ENCODE measurements around the gene GLE1. TPM values are rescaled to one million over a fixed set of nuclear protein-coding genes. Genes with fewer than 3 reads are reported as not detected.

The GLE1 gene
- total RNA-seq, 1 experiment from 2014 or later: 74.2 TPM

DNA sequence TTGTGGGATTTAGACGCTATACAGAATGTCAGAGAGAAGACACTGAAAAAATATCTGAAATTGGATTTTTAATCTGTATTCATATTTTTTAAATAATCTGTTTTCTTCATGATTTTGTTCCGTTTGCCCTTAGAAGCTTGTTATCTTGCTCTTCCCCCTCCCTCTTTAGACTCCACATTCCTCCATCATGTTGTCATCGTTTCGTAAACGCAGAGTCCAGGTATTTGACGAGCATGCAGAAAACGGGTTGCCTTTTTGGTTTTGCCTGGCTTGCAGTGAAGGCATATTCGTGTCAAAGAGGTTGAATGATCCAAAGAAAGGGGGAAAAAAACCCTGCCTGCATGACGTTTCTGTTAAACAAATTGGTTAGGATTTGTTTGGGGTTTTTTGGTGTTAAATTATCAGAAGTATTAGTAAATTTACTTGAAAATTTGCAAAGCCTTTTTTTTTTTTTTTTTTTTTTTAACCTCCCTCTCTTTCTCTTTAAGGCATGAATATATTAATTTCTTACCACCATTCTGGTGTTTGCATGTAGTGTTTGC is 50.7 kb downstream of the GLE1 start:
- H4K20me1 ChIP-seq (ENCODE audit: insufficient read depth): peaks cover 19% of the 10 kb centered on the region
- peaks cover 54% of the 10 kb centered on the region for H3F3A ChIP-seq (ENCODE audit: insufficient read depth, low read depth)
- POLR2A ChIA-PET (ENCODE audit: unreplicated experiment): interaction anchor here (0.6 to 1.1 kb wide), 3 partner anchors 27 to 357 kb away, joined by 3 to 12 read pairs (median 3); no protein-coding TSS in a partner anchor
- BruUV-seq (replicated peaks): no TSS peak
- CTCF ChIA-PET: interaction anchor here (0.6 to 0.8 kb wide), 3 partner anchors 354 to 462 kb away, joined by 5 to 13 read pairs (median 6); no protein-coding TSS in a partner anchor
- DNase-seq: peak; percentile 35 to 76
- H3K27me3 ChIP-seq (ENCODE audit: insufficient read depth, low read depth): no peaks in the 10 kb centered on the region
- peak overlapping the region; percentile 60 for H3K27ac ChIP-seq
- no peaks in the 10 kb centered on the region for H3K9me2 ChIP-seq (ENCODE audit: insufficient read depth)
- H3K4me3 ChIP-seq: peak overlapping the region; percentile 75; the same call in 1 of the 2 replicates
- H3K4me1 ChIP-seq (replicated peaks; ENCODE audit: insufficient read depth): peaks cover 60% of the 10 kb centered on the region
- 0 out of 2 replicates have a peak, but pooled peaks cover 6% of the 10 kb centered on the region for H3K36me3 ChIP-seq (ENCODE audit: low read depth)
- TF ChIP-seq CTCF (conservative IDR thresholded peaks at IDR 0.05) (no peak), EZH2 (IDR thresholded peaks at IDR 0.05; ENCODE audit: low read depth) (no peak)
- intact Hi-C loops (cut with micrococcal nuclease; ENCODE audit: unreplicated experiment): loop anchor here (5.0 to 10.0 kb wide), 2 partner anchors 258 to 500 kb away; no protein-coding TSS in a partner anchor
- H3K4me2 ChIP-seq: peak overlapping the region; percentile 89
- no peak overlapping the region for H2AFZ ChIP-seq
- H3K9me3 ChIP-seq (ENCODE audit: insufficient read depth, low read depth): no peaks in the 10 kb centered on the region
- peaks cover 69% of the 10 kb centered on the region for H3K79me2 ChIP-seq (ENCODE audit: low read depth)

- Histone ChIP-seq H3K79me2 (ENCODE audit: low read depth) (peaks cover 73% of the 10 kb centered on the region), H4K20me1 (ENCODE audit: insufficient read depth) (peaks cover 19% of the 10 kb centered on the region), H3K4me1 (replicated peaks; ENCODE audit: insufficient read depth) (peaks cover 60% of the 10 kb centered on the region), H3K4me3 (no peak overlapping the region; the same call in 1 of the 2 replicates), H3K9me3 (ENCODE audit: insufficient read depth, low read depth) (no peaks in the 10 kb centered on the region), H3K9me2 (ENCODE audit: insufficient read depth) (no peaks in the 10 kb centered on the region), H3K36me3 (ENCODE audit: low read depth) (0 out of 2 replicates have a peak, but pooled peaks cover 6% of the 10 kb centered on the region), H3K4me2 (peak overlapping the region; percentile 89), H3K27ac (peak overlapping the region; percentile 60), H3F3A (ENCODE audit: insufficient read depth, low read depth) (peaks cover 53% of the 10 kb centered on the region), H3K27me3 (ENCODE audit: insufficient read depth, low read depth) (no peaks in the 10 kb centered on the region), H2AFZ (no peak overlapping the region)
- intact Hi-C loops (cut with micrococcal nuclease; ENCODE audit: unreplicated experiment): loop anchor here (5.0 to 10.0 kb wide), 2 partner anchors 259 to 499 kb away; no protein-coding TSS in a partner anchor
- ChIA-PET POLR2A (ENCODE audit: unreplicated experiment) (no interaction called here), CTCF (interaction anchor here (1.1 kb wide), 1 partner anchor 15 kb away, joined by 3 read pairs; no protein-coding TSS in a partner anchor)
- BruUV-seq (replicated peaks): no TSS peak
- peak in 1 of 2 experiments; percentile 74 for DNase-seq
- TF ChIP-seq EZH2 (IDR thresholded peaks at IDR 0.05; ENCODE audit: low read depth) (no peak), CTCF (conservative IDR thresholded peaks at IDR 0.05) (no peak)
Measured at GRCh38 chr9:128556276-128556675, 51.8 kb downstream of the GLE1 start.

GRCh38 chr9:128556926-128557634 is 52.6 kb downstream of the GLE1 start:
- Histone ChIP-seq H3F3A (ENCODE audit: insufficient read depth, low read depth) (peaks cover 48% of the 10 kb centered on the region), H3K4me1 (replicated peaks; ENCODE audit: insufficient read depth) (peaks cover 60% of the 10 kb centered on the region), H4K20me1 (ENCODE audit: insufficient read depth) (peaks cover 19% of the 10 kb centered on the region), H3K27me3 (ENCODE audit: insufficient read depth, low read depth) (no peaks in the 10 kb centered on the region), H3K4me2 (peak overlapping the region; percentile 89), H3K27ac (peak overlapping the region; percentile 60), H3K36me3 (ENCODE audit: low read depth) (0 out of 2 replicates have a peak, but pooled peaks cover 6% of the 10 kb centered on the region), H3K4me3 (no peak overlapping the region), H2AFZ (no peak overlapping the region), H3K79me2 (ENCODE audit: low read depth) (peaks cover 79% of the 10 kb centered on the region), H3K9me2 (ENCODE audit: insufficient read depth) (no peaks in the 10 kb centered on the region), H3K9me3 (ENCODE audit: insufficient read depth, low read depth) (no peaks in the 10 kb centered on the region)
- TF ChIP-seq EZH2 (IDR thresholded peaks at IDR 0.05; ENCODE audit: low read depth) (no peak), CTCF (conservative IDR thresholded peaks at IDR 0.05) (no peak)
- intact Hi-C loops (cut with micrococcal nuclease; ENCODE audit: unreplicated experiment): loop anchor here (5.0 to 10.0 kb wide), 2 partner anchors 260 to 498 kb away; no protein-coding TSS in a partner anchor
- ChIA-PET POLR2A (ENCODE audit: unreplicated experiment) (interaction anchor here (0.6 kb wide), 1 partner anchor 733 kb away, joined by 3 read pairs; no protein-coding TSS in a partner anchor), CTCF (interaction anchor here (1.1 kb wide), 1 partner anchor 14 kb away, joined by 3 read pairs; no protein-coding TSS in a partner anchor)
- no peak for DNase-seq
- BruUV-seq (replicated peaks): no TSS peak
